Small intestine (tissue), 7 donors: ENCODE data around the gene EIF2D. TPM values are rescaled to one million over a fixed set of nuclear protein-coding genes. Genes with fewer than 3 reads are reported as not detected.

Source experiments
- DNase-seq, 2 donors: peaks; one replicate each; pipeline versions ENCODE4 v3.0.0 to v3.0.0-alpha.2; 2013
- FAIRE-seq: peaks from 2 replicates; lab custom pipeline; 2012; peaks lifted over from hg19 to GRCh38; lab: Jason Lieb, UNC
- H3K27ac ChIP-seq, 3 donors: one replicate each; pipeline ENCODE4 v1.5.1; 2013; ENCODE audit warnings: low read length in 2 of 3, mild to moderate bottlenecking in 2 of 3, control low read depth in 1 of 3, inconsistent platforms in 1 of 3, low read depth in 1 of 3, moderate library complexity in 1 of 3
- H3K27me3 ChIP-seq, 3 donors: one replicate each; pipeline ENCODE4 v1.6.1; 2013; ENCODE audit warnings: low read length in 3 of 3, inconsistent platforms in 1 of 3; ENCODE audit not compliant: control insufficient read depth in 3 of 3, insufficient read depth in 3 of 3
- H3K36me3 ChIP-seq, 3 donors: one replicate each; pipeline ENCODE4 v1.6.1; 2013; ENCODE audit warnings: low read length in 3 of 3, inconsistent platforms in 1 of 3, low read depth in 1 of 3, mild to moderate bottlenecking in 1 of 3, moderate library complexity in 1 of 3; ENCODE audit not compliant: control insufficient read depth in 3 of 3, insufficient read depth in 2 of 3
- H3K4me1 ChIP-seq, 3 donors: one replicate each; pipeline ENCODE4 v1.6.1; 2013; ENCODE audit warnings: low read length in 2 of 3, inconsistent platforms in 1 of 3, low read depth in 1 of 3, mild to moderate bottlenecking in 1 of 3, moderate library complexity in 1 of 3; ENCODE audit not compliant: control insufficient read depth in 3 of 3, insufficient read depth in 2 of 3
- H3K4me3 ChIP-seq, 3 donors: one replicate each; pipeline ENCODE4 v1.5.1; 2013; ENCODE audit warnings: low read length in 3 of 3, control low read depth in 1 of 3, inconsistent platforms in 1 of 3, low read depth in 1 of 3, mild to moderate bottlenecking in 1 of 3, moderate library complexity in 1 of 3
- H3K9me3 ChIP-seq, 2 donors: one replicate each; pipeline ENCODE4 v1.6.1; 2013; ENCODE audit warnings: low read depth in 1 of 2, low read length in 1 of 2; ENCODE audit not compliant: control insufficient read depth in 2 of 2, insufficient read depth in 1 of 2
- WGBS, 3 donors: extraction: QIAGEN DNeasy Blood & Tissue Kit; methylation state at CpG; one replicate each; pipeline ENCODE4 v1.1.7; 2013; 5-methylcytosine and 5-hydroxymethylcytosine counted together
- polyA plus RNA-seq, 4 donors: library from polyadenylated mRNA; stranded (reverse) in 3 of 4; unstranded in 1 of 4; fragments of 200-250 nt in 3 of 4; fragments of 120-200 nt in 1 of 4; gene quantifications; one replicate each; pipeline versions ENCODE4 v1.2.1 to v1.2.3, GENCODE V29; 2013
- donor health status: healthy with polysubstance abuse.
- donor health status: control.
- donor health status: control.
- donor health status: Bipolar disorder and iron deficiency.
- donor health status: healthy.

EIF2D gene
- polyA plus RNA-seq, 4 donors: 21.6 to 46.4 (median 31.7) TPM

DNA sequence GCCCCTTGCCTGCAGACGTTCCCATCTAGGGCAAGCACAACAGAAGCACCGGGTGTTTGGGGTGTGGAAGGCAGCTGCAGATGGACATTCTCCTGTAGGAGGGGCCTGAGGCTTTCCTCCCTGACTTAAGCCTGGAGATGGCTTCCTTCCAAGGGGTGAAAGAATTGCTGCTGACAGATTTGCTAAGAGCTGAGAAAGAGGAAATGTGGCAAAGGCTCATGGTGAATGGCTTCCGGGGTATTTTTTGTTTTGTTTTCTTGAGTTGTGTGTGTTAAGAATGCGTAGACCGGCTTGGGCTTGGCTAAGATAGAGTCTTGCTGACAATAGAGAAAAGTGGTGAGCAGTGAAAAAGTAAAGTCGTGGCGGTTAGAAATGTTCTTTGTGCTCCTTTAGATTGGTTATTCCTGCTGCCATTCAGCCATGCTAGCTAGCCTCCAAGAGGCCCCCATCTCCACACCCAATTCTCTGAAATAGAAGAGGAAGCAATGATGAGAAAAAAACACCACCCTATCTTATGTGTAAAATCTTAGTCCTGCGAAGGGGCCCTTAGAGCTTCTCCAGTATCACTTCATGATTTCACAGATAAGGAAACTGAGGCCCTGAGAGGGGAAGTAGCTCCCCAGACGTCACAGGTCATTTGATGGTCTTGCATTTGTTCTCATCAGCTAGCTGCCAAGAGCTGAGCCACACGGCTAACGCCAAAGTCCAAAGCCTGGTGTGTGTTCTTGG, 36.9 kb downstream of the EIF2D start:
- 35 to 61% (median 43%) methylated on average over 11 of the region's 11 CpGs for WGBS, 3 donors
- H3K4me1 ChIP-seq: peaks cover 0 to 2% (median 0%) of the 10 kb centered on the region in 3 donors
- FAIRE-seq: no peak

DNA sequence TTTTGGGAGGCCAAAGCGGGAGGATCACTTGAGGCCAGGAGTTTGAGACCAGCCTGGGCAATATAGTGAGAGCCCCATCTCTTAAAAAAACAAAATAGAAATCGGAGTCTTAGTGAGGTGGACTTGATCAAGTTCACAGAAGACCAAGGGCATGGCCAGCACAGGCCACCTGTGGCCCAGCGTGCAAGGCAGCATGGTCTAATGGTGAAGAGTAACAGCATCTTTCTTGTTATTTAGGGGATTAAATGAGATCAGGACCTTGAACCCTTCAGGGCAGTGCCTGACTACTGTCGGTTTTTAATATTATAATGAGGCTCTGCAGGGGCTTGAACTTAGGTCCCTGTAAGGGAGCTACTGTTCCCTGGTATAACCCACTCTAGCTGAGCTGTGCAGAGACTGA, 38.5 kb downstream of the EIF2D start:
- Histone ChIP-seq H3K27ac (no peak overlapping the region), H3K4me3 (no peak overlapping the region), H3K36me3 (no peaks in the 10 kb centered on the region), H3K4me1 (peaks cover 0 to 2% (median 0%) of the 10 kb centered on the region in 3 donors), H3K27me3 (no peaks in the 10 kb centered on the region), H3K9me3 (no peaks in the 10 kb centered on the region)
- WGBS, 3 donors: 85 to 89% (median 88%) methylated on average over 4 of the region's 4 CpGs
- DNase-seq (no peak), FAIRE-seq (no peak)

More for the DNA sequence above, 36.9 kb downstream of the EIF2D start:
- no peaks in the 10 kb centered on the region for H3K9me3 ChIP-seq
- DNase-seq: peak; percentile 28 to 57
- H3K27me3 ChIP-seq: no peaks in the 10 kb centered on the region
- H3K4me3 ChIP-seq: no peak overlapping the region
- H3K27ac ChIP-seq: peak overlapping the region; percentile 49 to 85 (median 67)
- no peaks in the 10 kb centered on the region for H3K36me3 ChIP-seq

DNA sequence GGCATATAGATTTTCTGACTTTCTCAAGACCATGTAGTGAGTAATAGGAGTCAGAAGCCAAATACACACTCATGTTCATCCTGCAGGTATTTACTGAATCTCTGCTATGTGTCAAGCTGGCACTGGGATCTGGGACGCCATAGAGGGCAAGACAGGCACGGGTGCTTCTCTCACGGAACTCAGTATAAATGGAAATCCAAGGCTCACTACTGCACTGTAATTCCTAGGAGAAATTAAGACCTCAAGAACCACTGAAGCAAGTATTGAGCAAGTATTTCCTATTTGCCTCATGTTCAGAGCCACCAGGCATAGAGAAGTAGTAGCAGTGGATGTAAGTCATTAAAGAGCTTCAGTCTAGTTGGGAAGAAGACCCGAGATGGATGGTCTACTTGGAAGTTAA, 38.9 kb downstream of the EIF2D start:
- Histone ChIP-seq H3K4me1 (peaks cover 0 to 2% (median 0%) of the 10 kb centered on the region in 3 donors), H3K9me3 (no peaks in the 10 kb centered on the region), H3K27ac (no peak overlapping the region), H3K4me3 (no peak overlapping the region), H3K27me3 (no peaks in the 10 kb centered on the region), H3K36me3 (no peaks in the 10 kb centered on the region)
- 83 to 95% (median 88%) methylated on average over 4 of the region's 4 CpGs for WGBS, 3 donors
- no peak for FAIRE-seq
- DNase-seq: no peak

DNA sequence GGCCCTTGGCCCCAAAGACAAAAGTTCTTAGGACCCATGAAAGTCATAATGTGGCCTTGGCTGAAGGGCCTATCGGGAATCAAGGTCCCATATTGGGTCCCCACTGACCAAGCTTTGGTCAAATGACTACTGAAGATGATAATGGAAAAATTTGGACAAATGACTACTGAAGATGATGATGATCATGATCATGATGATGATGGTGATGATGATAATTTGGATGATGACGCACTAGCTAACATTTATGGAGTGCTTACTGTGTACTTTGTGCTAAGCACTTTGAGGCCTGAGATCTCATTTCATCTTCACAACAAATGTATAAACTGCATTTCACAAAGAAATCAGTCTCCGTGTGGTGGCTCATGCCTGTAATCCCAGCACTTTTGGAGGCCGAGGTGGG, 39.4 kb downstream of the EIF2D start:
- no peak for DNase-seq
- Histone ChIP-seq H3K27ac (no peak overlapping the region), H3K27me3 (no peaks in the 10 kb centered on the region), H3K4me1 (peaks cover 0 to 2% (median 0%) of the 10 kb centered on the region in 3 donors), H3K9me3 (no peaks in the 10 kb centered on the region), H3K4me3 (no peak overlapping the region), H3K36me3 (no peaks in the 10 kb centered on the region)
- FAIRE-seq: no peak
- 95 to 96% (median 96%) methylated on average over 4 of the region's 4 CpGs for WGBS, 3 donors

DNA sequence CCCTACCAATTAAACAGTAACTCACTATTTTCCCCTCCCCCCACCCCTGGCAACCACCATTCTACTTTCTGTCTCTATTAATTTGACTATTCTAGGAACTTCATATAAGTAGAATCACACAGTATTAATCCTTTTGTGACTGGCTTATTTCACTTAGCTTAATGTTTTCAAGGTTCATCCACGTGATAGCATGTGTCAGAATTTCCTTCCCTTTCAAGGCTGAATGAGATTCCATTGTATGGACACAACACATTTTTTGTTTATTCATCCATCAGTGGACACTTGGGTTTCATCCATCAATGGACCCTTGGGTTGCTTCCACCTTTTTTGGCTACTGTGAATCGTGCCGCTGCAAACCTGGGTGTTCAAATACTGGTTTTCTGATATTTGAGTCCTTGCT, 41.7 kb downstream of the EIF2D start:
- WGBS, 3 donors: 78 to 91% (median 84%) methylated on average over 3 of the region's 3 CpGs
- H3K9me3 ChIP-seq: no peaks in the 10 kb centered on the region
- no peaks in the 10 kb centered on the region for H3K27me3 ChIP-seq
- H3K4me1 ChIP-seq: no peaks in the 10 kb centered on the region
- FAIRE-seq (no peak), DNase-seq (no peak)
- no peak overlapping the region for H3K4me3 ChIP-seq
- no peak overlapping the region for H3K27ac ChIP-seq
- no peaks in the 10 kb centered on the region for H3K36me3 ChIP-seq

DNA sequence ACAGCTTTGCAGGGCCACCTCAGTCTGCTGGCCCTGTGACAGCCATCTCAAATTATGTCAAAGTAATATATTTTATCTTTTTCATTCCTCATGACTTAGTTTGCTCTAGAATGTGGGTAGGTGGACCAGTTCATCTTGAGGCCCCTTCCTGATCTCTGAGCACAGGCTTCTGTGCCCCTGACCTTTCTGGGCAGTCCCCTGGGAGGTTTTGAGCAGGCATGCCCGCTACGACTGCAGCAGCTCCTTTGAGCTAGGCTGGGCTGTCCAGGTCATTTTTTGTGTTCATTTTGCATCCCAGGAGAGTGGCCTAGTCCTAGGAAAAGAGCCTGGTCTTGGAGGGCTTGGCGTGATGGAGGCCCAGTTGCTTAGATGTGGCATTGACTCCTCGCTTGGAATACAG, 42.7 kb downstream of the EIF2D start:
- Histone ChIP-seq H3K4me3 (no peak overlapping the region), H3K27ac (no peak overlapping the region), H3K36me3 (no peaks in the 10 kb centered on the region), H3K27me3 (no peaks in the 10 kb centered on the region), H3K4me1 (no peaks in the 10 kb centered on the region), H3K9me3 (no peaks in the 10 kb centered on the region)
- no peak for DNase-seq
- 84 to 97% (median 86%) methylated on average over 4 of the region's 4 CpGs for whole genome bisulfite sequencing, 3 donors
- no peak for FAIRE-seq

DNA sequence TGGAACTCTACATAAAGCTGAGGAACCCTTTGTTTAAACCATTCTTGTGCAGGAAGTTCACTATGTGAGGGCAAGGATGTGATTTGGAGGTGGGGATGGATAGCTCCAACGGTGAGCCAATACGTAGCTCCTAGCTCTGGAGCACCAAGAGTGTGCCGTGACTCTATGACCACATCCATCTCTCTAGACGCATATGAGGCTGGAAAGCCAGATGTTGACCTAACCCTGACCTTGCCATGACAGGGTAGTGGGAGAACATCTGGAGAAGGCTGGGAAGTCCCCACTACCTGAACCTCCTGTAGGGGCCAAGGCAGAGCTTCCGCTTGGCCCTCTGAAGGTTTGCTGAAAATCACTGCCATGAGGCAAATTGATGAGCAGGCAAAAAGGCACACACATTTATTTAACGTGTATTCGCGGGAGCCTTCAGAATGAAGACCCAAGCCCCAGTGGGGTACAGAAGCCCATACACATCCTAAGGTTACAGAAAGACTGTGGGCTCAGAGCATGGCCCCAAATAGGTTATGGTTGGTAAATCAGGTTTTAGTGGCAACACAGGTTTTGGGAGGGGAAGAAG, 43.4 kb downstream of the EIF2D start:
- FAIRE-seq: no peak

DNA sequence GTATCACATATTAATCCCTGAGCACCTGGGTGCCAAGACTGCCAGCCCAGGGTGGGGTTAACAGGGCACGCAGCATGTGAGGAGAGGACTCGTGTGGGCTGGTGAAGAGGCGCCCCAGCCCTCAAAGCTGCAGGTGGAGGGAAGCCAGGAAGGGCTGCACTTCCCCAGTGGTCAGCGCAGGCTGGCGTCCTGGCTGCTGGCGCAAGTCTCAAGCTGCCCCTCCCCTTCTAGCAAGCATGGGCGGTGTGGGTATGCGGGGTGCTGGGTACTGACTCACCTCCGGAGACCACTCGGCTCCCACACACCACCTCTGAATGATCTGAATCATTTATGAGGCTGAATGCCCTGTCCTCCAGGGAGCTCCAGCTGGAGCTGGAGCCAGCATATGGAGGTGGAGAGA, 44.0 kb downstream of the EIF2D start:
- WGBS, 3 donors: 83 to 88% (median 84%) methylated on average over 10 of the region's 10 CpGs
- H3K27ac ChIP-seq: no peak overlapping the region
- H3K4me1 ChIP-seq: no peaks in the 10 kb centered on the region

More for the DNA sequence above, 43.4 kb downstream of the EIF2D start:
- WGBS, 3 donors: 82 to 90% (median 87%) methylated on average over 8 of the region's 8 CpGs
- Histone ChIP-seq H3K27ac (no peak overlapping the region), H3K4me3 (no peak overlapping the region), H3K4me1 (no peaks in the 10 kb centered on the region), H3K9me3 (no peaks in the 10 kb centered on the region), H3K27me3 (no peaks in the 10 kb centered on the region), H3K36me3 (no peaks in the 10 kb centered on the region)
- DNase-seq: no peak

More for the DNA sequence above, 44.0 kb downstream of the EIF2D start:
- Histone ChIP-seq H3K9me3 (no peaks in the 10 kb centered on the region), H3K36me3 (no peaks in the 10 kb centered on the region), H3K4me3 (no peak overlapping the region), H3K27me3 (no peaks in the 10 kb centered on the region)
- FAIRE-seq (no peak), DNase-seq (no peak)
